RWPE2 (cell line): ENCODE results near the gene POFUT1.

Source experiments
- ATAC-seq: fragments of 200-7000 bp; cut with Tn5 transposase; 3 replicates; pipeline ENCODE4 v1.9.1; 2021; ENCODE audit warnings: low read depth
- DNase-seq: peaks from one replicate; pipeline ENCODE4 v3.0.0-alpha.2; 2020; ENCODE audit warnings: low spot score
- H3K27ac ChIP-seq: fragments of 450-650 bp; 2 replicates; pipeline ENCODE4 v1.5.1; 2017; ENCODE audit warnings: mild to moderate bottlenecking; ENCODE audit not compliant: poor library complexity, severe bottlenecking
- H3K27me3 ChIP-seq: fragments of 250-450 bp; sonication (Bioruptor Pico); 2 replicates; pipeline ENCODE4 v1.5.1; 2021; ENCODE audit warnings: mild to moderate bottlenecking, moderate library complexity; ENCODE audit not compliant: insufficient read depth, poor library complexity, severe bottlenecking
- H3K36me3 ChIP-seq: fragments of 250-450 bp; sonication (Bioruptor Pico); 2 replicates; pipeline ENCODE4 v1.5.1; 2020; ENCODE audit warnings: low read depth, mild to moderate bottlenecking, moderate library complexity
- H3K4me1 ChIP-seq: fragments of 250-450 bp; sonication (Bioruptor Pico); 2 replicates; pipeline ENCODE4 v1.5.1; 2021; ENCODE audit warnings: mild to moderate bottlenecking, moderate library complexity; ENCODE audit not compliant: insufficient read depth, poor library complexity, severe bottlenecking
- H3K4me3 ChIP-seq: fragments of 250-450 bp; sonication (Bioruptor Pico); 2 replicates; pipeline ENCODE4 v1.5.1; 2021; ENCODE audit warnings: mild to moderate bottlenecking, moderate library complexity; ENCODE audit not compliant: severe bottlenecking
- H3K9me3 ChIP-seq: fragments of 250-450 bp; sonication (Bioruptor Pico); 2 replicates; pipeline ENCODE4 v1.5.1; 2021; ENCODE audit warnings: mild to moderate bottlenecking, moderate library complexity; ENCODE audit not compliant: severe bottlenecking
- TF ChIP-seq, protein P1 (sequence below): fragments of 450-650 bp; IDR thresholded peaks from one replicate; pipeline ENCODE4 v1.5.1; 2017; ENCODE audit warnings: mild to moderate bottlenecking, moderate library complexity; ENCODE audit not compliant: poor library complexity, severe bottlenecking

The POFUT1 gene

DNA sequence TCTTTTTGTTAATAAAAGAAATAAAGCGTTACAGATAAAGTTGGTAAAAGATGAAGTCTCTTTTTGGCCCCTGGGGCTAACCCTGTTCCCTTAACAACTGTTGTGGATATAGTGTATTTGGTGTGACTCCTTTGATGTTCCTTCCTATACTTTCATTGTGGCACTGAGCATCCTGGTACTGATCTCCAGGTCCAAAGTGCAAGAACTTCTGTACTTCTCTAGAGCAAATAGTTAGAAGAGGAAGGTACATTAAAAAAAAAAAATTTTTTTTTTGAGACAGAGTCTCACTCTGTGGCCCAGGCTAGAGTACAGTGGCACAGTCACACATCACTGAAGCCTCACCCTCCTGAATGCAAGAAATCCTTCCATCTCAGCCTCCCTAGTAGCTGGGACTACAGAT is 6.2 kb downstream of the POFUT1 start:
- Histone ChIP-seq H3K27ac (no peak overlapping the region), H3K9me3 (no peaks in the 10 kb centered on the region), H3K27me3 (no peaks in the 10 kb centered on the region), H3K4me3 (no peak overlapping the region), H3K4me1 (no peaks in the 10 kb centered on the region), H3K36me3 (peaks cover 99% of the 10 kb centered on the region)
- DNase-seq (no peak), ATAC-seq (no peak)
- TF ChIP-seq, protein P1, sequence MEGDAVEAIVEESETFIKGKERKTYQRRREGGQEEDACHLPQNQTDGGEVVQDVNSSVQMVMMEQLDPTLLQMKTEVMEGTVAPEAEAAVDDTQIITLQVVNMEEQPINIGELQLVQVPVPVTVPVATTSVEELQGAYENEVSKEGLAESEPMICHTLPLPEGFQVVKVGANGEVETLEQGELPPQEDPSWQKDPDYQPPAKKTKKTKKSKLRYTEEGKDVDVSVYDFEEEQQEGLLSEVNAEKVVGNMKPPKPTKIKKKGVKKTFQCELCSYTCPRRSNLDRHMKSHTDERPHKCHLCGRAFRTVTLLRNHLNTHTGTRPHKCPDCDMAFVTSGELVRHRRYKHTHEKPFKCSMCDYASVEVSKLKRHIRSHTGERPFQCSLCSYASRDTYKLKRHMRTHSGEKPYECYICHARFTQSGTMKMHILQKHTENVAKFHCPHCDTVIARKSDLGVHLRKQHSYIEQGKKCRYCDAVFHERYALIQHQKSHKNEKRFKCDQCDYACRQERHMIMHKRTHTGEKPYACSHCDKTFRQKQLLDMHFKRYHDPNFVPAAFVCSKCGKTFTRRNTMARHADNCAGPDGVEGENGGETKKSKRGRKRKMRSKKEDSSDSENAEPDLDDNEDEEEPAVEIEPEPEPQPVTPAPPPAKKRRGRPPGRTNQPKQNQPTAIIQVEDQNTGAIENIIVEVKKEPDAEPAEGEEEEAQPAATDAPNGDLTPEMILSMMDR, result no peak

DNA sequence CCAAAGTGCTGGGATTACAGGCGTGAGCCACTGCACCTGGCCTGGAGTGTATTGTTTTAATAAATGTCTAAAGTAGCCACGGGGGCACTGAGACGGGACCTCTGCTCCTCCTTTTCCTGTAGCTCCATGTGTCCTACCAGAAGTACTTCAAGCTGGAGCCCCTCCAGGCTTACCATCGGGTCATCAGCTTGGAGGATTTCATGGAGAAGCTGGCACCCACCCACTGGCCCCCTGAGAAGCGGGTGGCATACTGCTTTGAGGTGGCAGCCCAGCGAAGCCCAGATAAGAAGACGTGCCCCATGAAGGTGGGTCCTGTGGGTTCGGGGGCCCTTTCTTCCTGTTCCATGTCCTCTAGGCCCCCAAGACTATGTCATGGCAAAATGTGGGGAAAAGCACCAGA is 7.5 kb downstream of the POFUT1 start:
- Histone ChIP-seq H3K9me3 (no peaks in the 10 kb centered on the region), H3K36me3 (peaks cover 100% of the 10 kb centered on the region), H3K27me3 (no peaks in the 10 kb centered on the region), H3K4me1 (no peaks in the 10 kb centered on the region), H3K4me3 (no peak overlapping the region), H3K27ac (no peak overlapping the region)
- TF ChIP-seq, protein P1, result no peak
- ATAC-seq, result no peak
- peak; percentile 73 for DNase-seq

DNA sequence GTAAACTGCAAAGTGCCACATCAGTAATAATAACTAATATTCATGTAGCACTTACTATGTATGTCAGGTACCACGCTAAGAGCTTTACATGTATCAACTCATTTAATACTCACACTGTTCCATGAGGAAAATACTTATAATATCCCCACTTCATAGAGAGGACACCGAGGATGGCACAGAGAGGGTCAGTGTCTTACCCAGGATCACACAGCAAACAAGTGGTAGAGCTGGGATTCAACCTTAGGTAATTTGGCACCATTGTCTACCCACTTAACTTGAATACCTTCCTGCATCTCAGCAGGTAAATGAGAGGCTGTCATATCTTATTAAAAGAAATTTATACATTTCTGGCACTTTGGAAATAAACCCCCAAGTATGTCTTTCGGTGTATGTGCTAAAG is 8.0 kb downstream of the POFUT1 start:
- TF ChIP-seq, protein P1, result no peak
- H3K36me3 ChIP-seq, result peaks cover 100% of the 10 kb centered on the region

DNA sequence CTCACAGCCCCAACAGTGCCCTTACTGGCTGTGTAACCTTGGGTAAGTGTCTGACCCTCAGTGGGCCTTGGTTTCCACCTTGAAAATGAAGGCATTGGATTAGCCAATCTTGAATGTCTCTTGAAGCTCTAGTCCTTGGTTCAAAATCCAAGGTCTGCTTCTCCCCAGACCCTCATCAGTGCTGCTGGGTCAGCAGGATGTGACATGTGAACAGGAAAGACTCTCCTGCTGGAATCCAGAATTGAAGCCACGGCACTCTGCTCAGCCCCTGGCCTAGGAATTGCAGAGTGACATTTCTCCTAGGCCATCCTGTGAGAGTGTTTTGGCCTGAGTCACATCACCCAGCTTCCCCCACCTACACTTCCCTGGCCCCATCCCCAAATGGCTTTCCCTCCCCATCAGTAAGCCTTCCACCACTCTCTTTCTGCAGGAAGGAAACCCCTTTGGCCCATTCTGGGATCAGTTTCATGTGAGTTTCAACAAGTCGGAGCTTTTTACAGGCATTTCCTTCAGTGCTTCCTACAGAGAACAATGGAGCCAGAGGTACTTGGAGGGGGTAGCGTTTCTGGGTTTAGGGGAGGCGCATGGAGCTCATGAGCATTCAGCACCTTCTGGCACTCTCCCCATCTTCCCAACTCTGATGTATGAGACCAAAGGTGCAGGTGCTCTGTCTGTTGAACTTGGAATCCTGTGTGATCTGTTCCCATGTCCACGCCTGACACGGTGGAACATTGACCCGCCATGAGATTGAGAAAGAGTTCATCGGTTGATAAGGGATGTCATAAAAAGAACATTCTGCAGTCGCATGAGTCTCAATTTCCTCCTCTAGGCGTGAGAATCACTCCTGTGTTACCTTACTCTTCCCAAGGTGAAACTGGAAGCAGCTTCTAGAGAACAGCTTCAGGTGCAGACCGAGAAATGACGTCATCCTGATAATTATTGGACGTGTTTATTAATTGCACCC is 8.8 kb downstream of the POFUT1 start:
- Histone ChIP-seq H3K9me3 (no peaks in the 10 kb centered on the region), H3K36me3 (peaks cover 100% of the 10 kb centered on the region), H3K4me3 (no peak overlapping the region), H3K4me1 (no peaks in the 10 kb centered on the region), H3K27ac (no peak overlapping the region), H3K27me3 (no peaks in the 10 kb centered on the region)
- ATAC-seq, result no peak
- no peak for DNase-seq
- TF ChIP-seq, protein P1, result no peak

More for the DNA sequence above, 8.0 kb downstream of the POFUT1 start:
- no peak for DNase-seq
- H3K4me3 ChIP-seq, result no peak overlapping the region
- H3K4me1 ChIP-seq, result no peaks in the 10 kb centered on the region
- no peak for ATAC-seq
- no peaks in the 10 kb centered on the region for H3K9me3 ChIP-seq
- no peaks in the 10 kb centered on the region for H3K27me3 ChIP-seq
- no peak overlapping the region for H3K27ac ChIP-seq
